Activated CD4-positive, alpha-beta T cell treated with anti-CD3 and anti-CD28 coated beads for 4 hours (primary cell): ENCODE results near the gene DAAM1.

Experiments
- DNase-seq, 2 donors: peaks; one replicate each; pipeline ENCODE4 v3.0.0-alpha.2; 2020

The DAAM1 gene

GRCh38 chr14:59187802-59188460 lies 536 bp upstream of the DAAM1 start:
- peak; percentile 17 to 20 for DNase-seq

DNA sequence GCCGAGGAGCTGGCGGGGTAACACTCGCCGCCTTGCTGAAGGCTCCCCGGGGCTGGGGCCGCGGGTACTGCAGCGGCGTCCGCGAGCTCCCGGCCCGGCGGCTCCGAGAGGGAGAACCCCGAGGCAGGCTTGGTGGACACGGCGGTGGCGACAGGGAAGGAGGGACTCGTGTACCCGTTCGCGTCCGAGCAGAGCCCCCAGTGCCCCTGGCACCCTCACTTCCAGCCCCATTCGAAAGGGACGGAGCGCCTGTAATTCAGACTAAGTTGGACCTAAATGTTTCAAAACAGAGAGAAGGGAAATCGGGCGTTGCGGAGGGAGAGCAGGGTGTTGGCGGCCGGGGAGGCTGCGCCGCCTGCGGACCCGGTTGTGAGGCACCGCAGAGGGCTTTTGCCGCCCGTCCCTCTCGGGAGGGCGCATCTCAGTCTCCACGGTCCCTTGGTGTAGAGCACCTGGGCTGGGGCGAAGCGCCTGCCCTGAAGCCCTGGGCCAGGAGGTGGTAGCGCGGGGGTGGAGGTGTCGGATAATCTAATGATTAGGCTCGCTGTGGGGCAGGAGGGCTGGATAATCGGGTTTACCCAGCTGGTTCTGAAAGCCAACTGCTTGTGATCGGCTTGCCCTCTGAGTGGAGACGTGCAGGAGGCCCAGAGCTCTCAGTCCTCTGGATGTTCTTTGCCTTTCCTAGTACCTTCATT lies 771 bp downstream of the DAAM1 start:
- peak; percentile 24 to 32 for DNase-seq

DNA sequence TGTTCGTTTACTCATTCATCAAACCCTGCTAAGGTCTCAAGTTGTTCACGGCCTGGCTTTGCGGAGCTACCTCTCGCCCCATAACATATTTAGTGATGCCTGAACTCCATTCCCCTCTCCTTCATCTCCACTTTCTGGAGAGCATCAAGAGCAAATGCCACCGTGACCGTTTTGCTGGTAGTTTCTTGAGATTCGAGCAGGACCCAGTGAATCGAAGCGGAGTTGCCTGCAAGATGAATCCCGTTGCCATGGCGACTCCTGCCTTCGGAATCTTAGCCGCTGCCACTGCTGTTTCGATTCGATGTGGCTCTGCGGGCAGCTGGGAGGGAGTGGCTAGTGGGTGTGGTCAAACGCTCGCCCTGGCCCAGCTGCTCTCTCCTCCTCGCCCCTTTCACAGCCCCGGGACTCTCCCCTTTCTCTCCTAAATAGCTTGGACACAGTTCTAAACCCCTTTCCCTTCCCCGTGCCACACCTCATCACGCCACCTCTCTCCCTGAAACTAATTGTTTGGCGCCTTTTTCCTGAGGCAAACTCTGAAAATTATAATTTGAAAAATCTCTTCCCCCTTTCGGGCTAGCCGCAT lies 1.4 kb downstream of the DAAM1 start:
- peak; percentile 56 to 69 for DNase-seq

GRCh38 chr14:59190372-59190771 lies 1.9 kb downstream of the DAAM1 start:
- peak in 1 of 2 donors; percentile 3 for DNase-seq

GRCh38 chr14:59195912-59196311 lies 7.4 kb downstream of the DAAM1 start:
- DNase-seq = no peak

- no peak for DNase-seq
Observed at GRCh38 chr14:59197695-59198262, 9.3 kb downstream of the DAAM1 start.

DNA sequence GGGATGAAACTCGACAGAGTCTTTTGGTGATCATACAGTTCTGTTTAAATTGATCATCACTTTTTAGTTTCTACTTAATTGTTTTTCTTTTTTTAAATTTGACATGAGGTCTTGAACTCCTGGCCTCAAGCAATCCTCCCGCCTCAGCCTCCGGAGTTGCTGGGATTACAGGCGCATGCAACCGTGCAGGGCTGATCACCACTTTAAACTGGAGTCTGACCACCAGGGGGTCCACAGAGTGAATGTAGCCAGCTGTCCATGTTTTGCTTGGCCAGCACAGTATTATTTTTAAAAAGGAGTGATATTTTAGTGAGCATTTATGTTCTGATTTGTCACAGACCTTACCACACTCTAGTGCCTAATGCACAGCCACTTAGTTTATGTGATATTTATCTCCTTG lies 10.7 kb downstream of the DAAM1 start:
- DNase-seq = no peak

DNA sequence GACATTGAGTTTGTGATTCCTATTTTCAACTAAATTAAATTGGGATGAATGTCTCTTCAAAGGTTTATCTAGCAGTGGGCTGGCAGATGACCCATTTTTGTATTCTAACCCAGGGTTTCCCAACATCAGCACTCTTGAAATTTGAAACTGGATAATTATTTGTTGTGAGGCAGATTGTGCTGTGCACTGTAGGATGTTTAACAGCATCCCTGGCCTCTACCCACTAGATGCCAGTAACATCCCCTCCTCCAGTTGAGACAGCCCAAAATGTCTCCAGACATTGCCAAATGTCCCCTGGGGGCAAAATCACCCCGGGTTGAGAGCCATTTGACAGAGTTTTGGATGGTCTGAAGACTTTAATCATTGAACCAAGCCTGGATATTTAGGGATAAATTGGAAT lies 11.1 kb downstream of the DAAM1 start:
- DNase-seq = no peak

DNA sequence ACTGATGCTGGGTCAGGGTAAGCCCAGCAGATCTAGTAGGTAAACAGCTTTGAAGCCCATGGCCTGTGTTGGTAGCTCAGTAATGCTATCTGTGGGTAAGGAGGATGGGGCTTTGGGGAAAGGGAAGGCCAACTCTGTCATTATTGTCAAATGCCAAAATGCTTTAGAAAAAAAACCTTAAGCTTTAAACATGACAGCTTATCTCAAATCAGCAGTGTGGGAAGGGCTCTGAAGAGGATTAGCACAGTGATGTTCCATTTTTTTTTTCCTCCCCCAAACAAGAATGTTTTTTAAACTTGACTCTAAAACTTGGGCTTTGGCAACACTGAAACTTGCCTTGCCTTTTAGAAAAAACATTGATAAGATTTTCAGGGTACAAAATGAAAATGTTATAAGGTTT lies 11.7 kb downstream of the DAAM1 start:
- no peak for DNase-seq

- no peak for DNase-seq
Observed at GRCh38 chr14:59202031-59202430, 13.6 kb downstream of the DAAM1 start.

- no peak for DNase-seq
Observed at GRCh38 chr14:59204305-59204704, 15.8 kb downstream of the DAAM1 start.

DNA sequence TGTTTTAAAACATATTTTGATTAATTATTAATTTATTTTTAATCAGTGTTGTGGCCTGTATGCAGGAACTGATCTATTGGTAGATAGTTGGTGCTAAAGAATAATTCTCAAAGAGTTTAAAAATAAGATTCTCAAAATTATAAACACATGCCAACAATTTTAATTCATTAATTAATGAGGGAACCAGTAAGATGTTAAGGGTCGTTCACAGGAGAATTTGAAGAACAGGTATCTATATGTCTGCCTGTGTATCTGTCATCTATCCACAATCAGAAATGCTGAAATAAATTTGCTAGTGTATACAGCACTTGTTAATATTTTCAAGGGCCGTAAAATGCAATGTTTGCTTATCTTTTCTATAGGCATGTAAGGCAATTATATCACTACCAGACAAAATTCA lies 18.4 kb downstream of the DAAM1 start:
- no peak for DNase-seq

- no peak for DNase-seq
Observed at GRCh38 chr14:59207506-59207933, 19.1 kb downstream of the DAAM1 start.

- no peak for DNase-seq
Observed at GRCh38 chr14:59208224-59208814, 19.9 kb downstream of the DAAM1 start.

GRCh38 chr14:59208954-59209353 lies 20.5 kb downstream of the DAAM1 start:
- DNase-seq = no peak

- DNase-seq = no peak
Observed at GRCh38 chr14:59210621-59211020, 22.2 kb downstream of the DAAM1 start.

DNA sequence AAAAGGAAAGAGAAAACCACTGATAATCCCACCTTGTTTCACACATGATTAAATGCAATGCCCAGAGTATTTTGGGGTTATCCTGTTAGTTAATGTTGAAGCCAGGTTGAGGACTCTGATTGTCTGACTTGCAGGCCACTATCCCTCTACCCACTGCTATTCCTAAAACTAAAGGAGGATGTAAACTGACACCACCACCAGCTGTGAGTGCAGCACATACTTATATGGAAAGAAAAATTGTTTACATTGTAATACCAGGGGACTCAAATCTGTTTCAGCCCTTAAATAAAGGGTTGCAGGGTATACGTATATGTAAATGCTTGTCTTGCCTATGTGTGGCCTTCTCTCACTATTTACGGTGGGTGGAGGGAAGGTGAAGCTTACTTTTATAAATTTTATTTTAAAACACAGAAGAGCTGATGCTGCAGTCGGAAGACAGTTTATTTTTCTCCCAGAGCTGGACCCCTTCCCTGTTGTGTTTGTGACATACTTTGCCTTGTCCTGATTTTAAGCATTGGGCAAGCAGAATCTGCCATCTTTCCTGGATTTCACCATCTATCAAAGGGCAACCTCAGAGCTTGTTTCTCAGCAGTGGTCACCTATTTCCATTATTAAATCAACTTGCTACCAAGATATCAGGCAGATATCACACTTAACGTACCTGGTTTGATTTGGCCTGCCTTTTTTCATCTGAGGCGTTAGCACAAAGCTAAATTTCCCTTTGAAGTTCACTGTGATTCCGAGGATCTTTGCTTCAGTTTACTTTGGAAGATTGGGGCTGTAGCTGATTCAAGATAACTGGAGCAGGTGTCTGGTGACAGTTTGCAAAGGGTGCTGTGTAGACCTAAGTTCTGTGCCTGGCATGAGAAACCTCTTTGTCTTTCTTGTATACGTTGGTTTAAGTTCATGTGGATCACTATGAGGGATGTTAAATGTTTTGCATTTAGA lies 25.2 kb downstream of the DAAM1 start:
- DNase-seq = no peak

DNA sequence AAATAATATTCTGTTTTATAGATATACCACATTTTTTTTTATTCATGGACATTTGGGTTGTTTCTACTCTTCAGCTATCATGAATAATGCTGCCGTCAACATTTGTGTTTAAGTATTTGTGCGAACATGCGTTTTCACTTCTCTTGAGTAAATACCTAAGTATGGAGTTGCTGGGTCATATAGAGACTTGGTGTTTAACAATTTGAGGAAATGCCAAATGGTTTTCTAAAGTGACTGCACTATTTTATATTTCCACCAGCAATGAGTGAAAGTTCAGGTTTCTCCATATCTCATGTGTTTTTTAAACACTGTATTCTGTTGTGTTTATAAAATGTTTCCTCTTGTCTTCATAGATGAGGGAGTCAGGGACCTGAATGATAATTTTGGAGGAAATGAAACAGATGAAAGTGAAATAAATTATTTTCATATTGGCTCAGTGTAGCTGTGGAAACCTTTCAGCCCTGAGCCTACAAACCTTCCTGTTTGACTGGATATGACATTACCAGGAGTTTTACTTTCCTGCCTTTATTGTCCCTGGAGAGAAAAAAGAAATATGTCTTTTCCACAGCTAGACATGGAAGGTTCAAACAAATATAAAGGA lies 26.3 kb downstream of the DAAM1 start:
- DNase-seq = no peak

DNA sequence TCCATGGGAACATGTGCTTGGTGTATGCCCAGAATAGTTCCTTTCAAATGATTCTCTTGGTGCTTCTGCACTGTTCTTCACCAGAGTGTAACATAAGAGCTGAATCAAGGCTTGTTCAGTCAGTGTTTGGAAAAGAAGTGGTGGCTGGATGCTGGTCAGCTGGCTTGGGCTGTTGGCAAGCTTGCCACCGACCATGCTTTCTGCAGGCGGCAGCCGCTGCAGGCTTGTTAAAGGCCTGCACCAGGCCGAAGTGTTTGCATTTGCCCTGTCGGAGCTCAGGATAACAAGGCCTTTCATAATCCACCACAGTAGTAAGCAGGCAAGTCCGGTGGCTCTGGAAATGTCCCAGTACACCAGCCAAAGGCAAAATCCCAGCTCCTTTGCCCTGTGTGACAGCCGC lies 26.9 kb downstream of the DAAM1 start:
- DNase-seq = no peak

GRCh38 chr14:59215757-59216156 lies 27.3 kb downstream of the DAAM1 start:
- no peak for DNase-seq

DNA sequence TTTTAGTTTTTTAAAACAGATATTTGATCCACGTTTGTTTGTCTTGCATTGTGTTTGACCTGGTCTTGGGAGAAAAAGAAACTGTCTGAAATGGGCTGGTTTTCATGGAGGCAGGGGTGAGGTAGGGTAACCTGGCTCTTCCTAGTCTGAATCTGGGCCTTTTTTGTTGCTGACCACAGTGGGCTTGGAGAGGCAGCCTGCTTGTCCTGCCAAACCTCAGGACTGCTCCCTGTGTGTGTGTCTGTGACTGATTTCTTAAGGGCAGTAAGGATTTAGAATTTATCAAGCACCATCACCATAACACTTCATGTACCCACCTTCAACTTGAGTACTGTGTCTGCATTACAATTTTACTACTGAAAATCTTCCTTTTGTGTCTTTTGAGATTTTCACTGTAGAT lies 28.5 kb downstream of the DAAM1 start:
- DNase-seq = no peak

DNA sequence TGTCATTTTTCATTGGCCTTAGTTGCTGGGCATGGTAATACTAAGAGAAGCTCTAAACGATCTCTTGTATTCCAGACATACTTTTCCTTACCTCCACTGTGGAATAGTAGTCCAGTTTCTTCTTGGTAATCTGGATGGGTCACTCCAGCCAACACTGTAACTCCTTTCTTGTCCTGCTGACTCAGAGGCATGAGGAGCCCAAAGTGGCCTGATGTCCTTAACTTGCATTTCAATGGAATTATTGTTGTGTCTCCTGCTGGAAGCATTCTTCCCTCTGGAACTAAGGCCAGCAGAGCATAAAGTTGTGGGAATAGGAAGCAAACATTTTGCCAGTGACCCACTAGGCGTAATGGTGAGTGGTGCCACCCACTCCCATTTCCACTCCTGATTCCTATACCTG lies 33.1 kb downstream of the DAAM1 start:
- DNase-seq = no peak
